ENCODE measurements around the gene C3orf20.

- TF ChIP-seq ZNF737 (CRISPR knock-in tag; IDR thresholded peaks at IDR 0.05; ENCODE audit: borderline replicate concordance): no peak
- no peak for TF ChIP-seq ZKSCAN8 (CRISPR knock-in tag; IDR thresholded peaks at IDR 0.05; ENCODE audit: borderline replicate concordance)
- no peak for TF ChIP-seq TEAD2 (CRISPR knock-in tag; IDR thresholded peaks at IDR 0.05)
- no peak for TF ChIP-seq TBX2 (CRISPR knock-in tag; IDR thresholded peaks at IDR 0.05; ENCODE audit: borderline replicate concordance)
- TF ChIP-seq, protein P1, sequence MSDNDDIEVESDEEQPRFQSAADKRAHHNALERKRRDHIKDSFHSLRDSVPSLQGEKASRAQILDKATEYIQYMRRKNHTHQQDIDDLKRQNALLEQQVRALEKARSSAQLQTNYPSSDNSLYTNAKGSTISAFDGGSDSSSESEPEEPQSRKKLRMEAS (IDR thresholded peaks at IDR 0.05): no peak
- TF ChIP-seq SIX4 (CRISPR knock-in tag; IDR thresholded peaks at IDR 0.05): no peak
- TF ChIP-seq, protein P2, sequence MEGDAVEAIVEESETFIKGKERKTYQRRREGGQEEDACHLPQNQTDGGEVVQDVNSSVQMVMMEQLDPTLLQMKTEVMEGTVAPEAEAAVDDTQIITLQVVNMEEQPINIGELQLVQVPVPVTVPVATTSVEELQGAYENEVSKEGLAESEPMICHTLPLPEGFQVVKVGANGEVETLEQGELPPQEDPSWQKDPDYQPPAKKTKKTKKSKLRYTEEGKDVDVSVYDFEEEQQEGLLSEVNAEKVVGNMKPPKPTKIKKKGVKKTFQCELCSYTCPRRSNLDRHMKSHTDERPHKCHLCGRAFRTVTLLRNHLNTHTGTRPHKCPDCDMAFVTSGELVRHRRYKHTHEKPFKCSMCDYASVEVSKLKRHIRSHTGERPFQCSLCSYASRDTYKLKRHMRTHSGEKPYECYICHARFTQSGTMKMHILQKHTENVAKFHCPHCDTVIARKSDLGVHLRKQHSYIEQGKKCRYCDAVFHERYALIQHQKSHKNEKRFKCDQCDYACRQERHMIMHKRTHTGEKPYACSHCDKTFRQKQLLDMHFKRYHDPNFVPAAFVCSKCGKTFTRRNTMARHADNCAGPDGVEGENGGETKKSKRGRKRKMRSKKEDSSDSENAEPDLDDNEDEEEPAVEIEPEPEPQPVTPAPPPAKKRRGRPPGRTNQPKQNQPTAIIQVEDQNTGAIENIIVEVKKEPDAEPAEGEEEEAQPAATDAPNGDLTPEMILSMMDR (CRISPR knock-in tag; IDR thresholded peaks at IDR 0.05): no peak
Observed at GRCh38 chr3:14725564-14726440, 50.9 kb downstream of the C3orf20 start.

Measured in HepG2 (cell line).